Measurements from ENCODE around the gene CASP9.

DNA sequence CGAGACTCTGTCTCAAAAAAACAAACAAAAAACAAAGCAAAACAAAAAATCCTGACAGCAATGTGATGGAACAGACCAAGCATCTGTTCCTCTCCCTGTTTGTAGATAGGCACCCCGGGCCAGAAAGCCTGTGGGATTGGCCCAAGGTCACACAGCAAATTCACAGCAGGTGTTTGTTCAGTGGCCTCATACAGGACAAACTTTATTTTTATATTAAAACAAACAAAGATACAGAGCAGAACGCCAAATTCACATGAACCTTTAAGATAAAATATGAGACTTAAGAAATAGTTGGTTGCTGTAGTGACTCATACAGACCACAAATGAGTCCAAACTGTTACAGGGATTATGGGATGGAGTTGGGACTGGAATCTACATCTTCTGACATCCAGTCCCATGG is 69.8 kb downstream of the CASP9 start:
- TF ChIP-seq, protein P1, sequence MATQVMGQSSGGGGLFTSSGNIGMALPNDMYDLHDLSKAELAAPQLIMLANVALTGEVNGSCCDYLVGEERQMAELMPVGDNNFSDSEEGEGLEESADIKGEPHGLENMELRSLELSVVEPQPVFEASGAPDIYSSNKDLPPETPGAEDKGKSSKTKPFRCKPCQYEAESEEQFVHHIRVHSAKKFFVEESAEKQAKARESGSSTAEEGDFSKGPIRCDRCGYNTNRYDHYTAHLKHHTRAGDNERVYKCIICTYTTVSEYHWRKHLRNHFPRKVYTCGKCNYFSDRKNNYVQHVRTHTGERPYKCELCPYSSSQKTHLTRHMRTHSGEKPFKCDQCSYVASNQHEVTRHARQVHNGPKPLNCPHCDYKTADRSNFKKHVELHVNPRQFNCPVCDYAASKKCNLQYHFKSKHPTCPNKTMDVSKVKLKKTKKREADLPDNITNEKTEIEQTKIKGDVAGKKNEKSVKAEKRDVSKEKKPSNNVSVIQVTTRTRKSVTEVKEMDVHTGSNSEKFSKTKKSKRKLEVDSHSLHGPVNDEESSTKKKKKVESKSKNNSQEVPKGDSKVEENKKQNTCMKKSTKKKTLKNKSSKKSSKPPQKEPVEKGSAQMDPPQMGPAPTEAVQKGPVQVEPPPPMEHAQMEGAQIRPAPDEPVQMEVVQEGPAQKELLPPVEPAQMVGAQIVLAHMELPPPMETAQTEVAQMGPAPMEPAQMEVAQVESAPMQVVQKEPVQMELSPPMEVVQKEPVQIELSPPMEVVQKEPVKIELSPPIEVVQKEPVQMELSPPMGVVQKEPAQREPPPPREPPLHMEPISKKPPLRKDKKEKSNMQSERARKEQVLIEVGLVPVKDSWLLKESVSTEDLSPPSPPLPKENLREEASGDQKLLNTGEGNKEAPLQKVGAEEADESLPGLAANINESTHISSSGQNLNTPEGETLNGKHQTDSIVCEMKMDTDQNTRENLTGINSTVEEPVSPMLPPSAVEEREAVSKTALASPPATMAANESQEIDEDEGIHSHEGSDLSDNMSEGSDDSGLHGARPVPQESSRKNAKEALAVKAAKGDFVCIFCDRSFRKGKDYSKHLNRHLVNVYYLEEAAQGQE (IDR thresholded peaks at IDR 0.05; ENCODE audit: unreplicated experiment) = no peak
- TF ChIP-seq POLR2AphosphoS5 (IDR thresholded peaks at IDR 0.05; ENCODE audit: low read depth) (no peak), EZH2 (IDR thresholded peaks at IDR 0.05; ENCODE audit: low read depth, unreplicated experiment) (no peak), CREB1 (CRISPR knock-in tag; IDR thresholded peaks at IDR 0.05; ENCODE audit: low read depth) (no peak), JUNB (IDR thresholded peaks at IDR 0.05; ENCODE audit: unreplicated experiment) (no peak), ZNF331 (CRISPR knock-in tag; IDR thresholded peaks at IDR 0.05; ENCODE audit: low read depth) (no peak), STAT1 (IDR thresholded peaks at IDR 0.05; ENCODE audit: unreplicated experiment) (no peak), EZH2phosphoT487 (IDR thresholded peaks at IDR 0.05; ENCODE audit: unreplicated experiment) (no peak), ZNF114 (CRISPR knock-in tag; IDR thresholded peaks at IDR 0.05) (no peak)
- TF ChIP-seq, protein P2, sequence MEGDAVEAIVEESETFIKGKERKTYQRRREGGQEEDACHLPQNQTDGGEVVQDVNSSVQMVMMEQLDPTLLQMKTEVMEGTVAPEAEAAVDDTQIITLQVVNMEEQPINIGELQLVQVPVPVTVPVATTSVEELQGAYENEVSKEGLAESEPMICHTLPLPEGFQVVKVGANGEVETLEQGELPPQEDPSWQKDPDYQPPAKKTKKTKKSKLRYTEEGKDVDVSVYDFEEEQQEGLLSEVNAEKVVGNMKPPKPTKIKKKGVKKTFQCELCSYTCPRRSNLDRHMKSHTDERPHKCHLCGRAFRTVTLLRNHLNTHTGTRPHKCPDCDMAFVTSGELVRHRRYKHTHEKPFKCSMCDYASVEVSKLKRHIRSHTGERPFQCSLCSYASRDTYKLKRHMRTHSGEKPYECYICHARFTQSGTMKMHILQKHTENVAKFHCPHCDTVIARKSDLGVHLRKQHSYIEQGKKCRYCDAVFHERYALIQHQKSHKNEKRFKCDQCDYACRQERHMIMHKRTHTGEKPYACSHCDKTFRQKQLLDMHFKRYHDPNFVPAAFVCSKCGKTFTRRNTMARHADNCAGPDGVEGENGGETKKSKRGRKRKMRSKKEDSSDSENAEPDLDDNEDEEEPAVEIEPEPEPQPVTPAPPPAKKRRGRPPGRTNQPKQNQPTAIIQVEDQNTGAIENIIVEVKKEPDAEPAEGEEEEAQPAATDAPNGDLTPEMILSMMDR (conservative IDR thresholded peaks at IDR 0.05; ENCODE audit: low read depth in 2 of 2) = no peak
- TF ChIP-seq, protein P3, sequence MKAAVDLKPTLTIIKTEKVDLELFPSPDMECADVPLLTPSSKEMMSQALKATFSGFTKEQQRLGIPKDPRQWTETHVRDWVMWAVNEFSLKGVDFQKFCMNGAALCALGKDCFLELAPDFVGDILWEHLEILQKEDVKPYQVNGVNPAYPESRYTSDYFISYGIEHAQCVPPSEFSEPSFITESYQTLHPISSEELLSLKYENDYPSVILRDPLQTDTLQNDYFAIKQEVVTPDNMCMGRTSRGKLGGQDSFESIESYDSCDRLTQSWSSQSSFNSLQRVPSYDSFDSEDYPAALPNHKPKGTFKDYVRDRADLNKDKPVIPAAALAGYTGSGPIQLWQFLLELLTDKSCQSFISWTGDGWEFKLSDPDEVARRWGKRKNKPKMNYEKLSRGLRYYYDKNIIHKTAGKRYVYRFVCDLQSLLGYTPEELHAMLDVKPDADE (IDR thresholded peaks at IDR 0.05) = no peak
